Stimulated activated CD8-positive, alpha-beta memory T cell treated with anti-CD3 and anti-CD28 coated beads, Interleukin-4, amount 100 ng/mL, for 4 hours (primary cell): Measurements from ENCODE around the gene SAP25.
"Not testable (repeated sequence)": the region's sequence is repeated elsewhere in the genome, so short reads cannot be mapped to it uniquely, and the experiment has no call there.

Source experiments
- DNase-seq, 2 donors: peaks; one replicate each; pipeline ENCODE4 v3.0.0-alpha.2; 2020; ENCODE audit warnings: low read depth in 2 of 2, low spot score in 1 of 2

SAP25 gene

GRCh38 chr7:100538654-100539435, 34.9 kb downstream of the SAP25 start, which contains the start of gene AGFG2:
AGFG2 (plus strand) TSS chr7:100539203; CDS start chr7:100539347, 144 bp downstream.
- peak; percentile 99 to 100 for DNase-seq

GRCh38 chr7:100538348-100538653, 35.4 kb downstream of the SAP25 start:
- DNase-seq: no peak

- not testable (repeated sequence) for DNase-seq
Measured at GRCh38 chr7:100536695-100537094, 37.0 kb downstream of the SAP25 start.

- not testable (repeated sequence) for DNase-seq
Measured at GRCh38 chr7:100535982-100536381, 37.7 kb downstream of the SAP25 start.

GRCh38 chr7:100532165-100533022, 41.3 kb downstream of the SAP25 start:
- no peak for DNase-seq

GRCh38 chr7:100528108-100528866, 45.4 kb downstream of the SAP25 start:
- DNase-seq: not testable (repeated sequence)

GRCh38 chr7:100523192-100523591, 50.5 kb downstream of the SAP25 start:
- not testable (repeated sequence) for DNase-seq
